GM06990 (cell line): ENCODE measurements around the gene SERINC5.
"Not testable (repeated sequence)": the region's sequence is repeated elsewhere in the genome, so short reads cannot be mapped to it uniquely, and the experiment has no call there.

Source experiments
- DNase-seq: peaks from one replicate; pipeline ENCODE4 v3.0.0-alpha.2; 2011; ENCODE audit not compliant: insufficient read length; ENCODE audit errors: extremely low read depth
- H3K27me3 ChIP-seq: replicated peaks from 2 replicates; pipeline ENCODE4 v1.6.0; 2011; ENCODE audit warnings: low read length; ENCODE audit not compliant: control insufficient read depth, insufficient read depth
- H3K36me3 ChIP-seq: 2 replicates; pipeline ENCODE4 v1.5.1; 2011; ENCODE audit warnings: low read length; ENCODE audit not compliant: control insufficient read depth, insufficient read depth
- H3K4me3 ChIP-seq: replicated peaks from 2 replicates; pipeline ENCODE4 v1.5.1; 2011; ENCODE audit warnings: low read depth, mild to moderate bottlenecking, control low read depth, low read length
- CTCF ChIP-seq: IDR thresholded peaks from 2 replicates; pipeline ENCODE4 v1.5.1; 2011; ENCODE audit warnings: low read length, control low read depth, mild to moderate bottlenecking, inconsistent platforms; ENCODE audit not compliant: insufficient read depth, poor library complexity, severe bottlenecking

Gene SERINC5

GRCh38 chr5:80138486-80138885 lies 117.4 kb downstream of the SERINC5 start:
- DNase-seq, result no peak
- H3K4me3 ChIP-seq, result no peak overlapping the region
- no peak for TF ChIP-seq CTCF
- H3K27me3 ChIP-seq, result no peaks in the 10 kb centered on the region
- H3K36me3 ChIP-seq, result no peaks in the 10 kb centered on the region

- not testable (repeated sequence) for H3K27me3 ChIP-seq, H3K36me3 ChIP-seq, DNase-seq, H3K4me3 ChIP-seq
These were observed 119.0 kb downstream of the SERINC5 start for GRCh38 chr5:80136798-80137197.

GRCh38 chr5:80134876-80135275 lies 121.0 kb downstream of the SERINC5 start:
- Histone ChIP-seq H3K36me3 (no peaks in the 10 kb centered on the region), H3K27me3 (no peaks in the 10 kb centered on the region), H3K4me3 (no peak overlapping the region)
- DNase-seq, result no peak
- TF ChIP-seq CTCF, result no peak

GRCh38 chr5:80129146-80129545 lies 126.7 kb downstream of the SERINC5 start:
- Histone ChIP-seq H3K4me3 (no peak overlapping the region), H3K36me3 (no peaks in the 10 kb centered on the region), H3K27me3 (no peaks in the 10 kb centered on the region)
- TF ChIP-seq CTCF, result no peak
- no peak for DNase-seq

GRCh38 chr5:80128141-80128540 lies 127.7 kb downstream of the SERINC5 start:
- H3K36me3 ChIP-seq, result no peaks in the 10 kb centered on the region
- no peaks in the 10 kb centered on the region for H3K27me3 ChIP-seq
- TF ChIP-seq CTCF, result no peak
- no peak overlapping the region for H3K4me3 ChIP-seq
- no peak for DNase-seq

- no peak for DNase-seq
- H3K36me3 ChIP-seq, result no peaks in the 10 kb centered on the region
These were observed 128.7 kb downstream of the SERINC5 start for GRCh38 chr5:80127116-80127552.

More at GRCh38 chr5:80127116-80127552, 128.7 kb downstream of the SERINC5 start:
- H3K4me3 ChIP-seq, result no peak overlapping the region
- TF ChIP-seq CTCF, result no peak
- no peaks in the 10 kb centered on the region for H3K27me3 ChIP-seq
